Stimulated activated CD8-positive, alpha-beta memory T cell treated with anti-CD3 and anti-CD28 coated beads, Interleukin-15, amount 100 ng/mL, for 48 hours (primary cell): ENCODE results near the gene FIBP.
"Not testable (repeated sequence)": the region's sequence is repeated elsewhere in the genome, so short reads cannot be mapped to it uniquely, and the experiment has no call there.

ENCODE experiments used
- DNase-seq, 2 donors: peaks; one replicate each; pipeline ENCODE4 v3.0.0-alpha.2; 2020; ENCODE audit warnings: low read depth in 2 of 2

FIBP gene

DNA sequence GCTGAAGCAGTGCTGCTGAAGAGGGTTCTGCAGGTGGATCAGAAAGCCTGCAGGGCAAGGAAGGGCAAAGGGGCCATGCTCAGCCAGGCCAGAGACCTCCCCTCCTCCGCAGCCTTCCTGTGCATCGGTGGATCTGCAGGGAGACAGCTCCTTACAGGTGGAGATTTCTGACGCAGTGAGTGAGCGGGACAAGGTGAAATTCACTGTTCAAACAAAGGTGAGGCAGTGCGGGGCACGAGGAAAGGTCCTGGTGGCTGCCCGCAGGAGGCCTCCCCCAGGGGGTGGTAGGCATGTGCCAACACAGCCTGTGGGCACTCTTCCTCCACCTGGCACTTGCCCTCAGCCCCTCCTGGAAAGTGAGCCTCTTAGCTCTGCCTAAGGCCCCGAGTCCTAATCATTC lies 38.9 kb downstream of the FIBP start:
- DNase-seq, result no peak

DNA sequence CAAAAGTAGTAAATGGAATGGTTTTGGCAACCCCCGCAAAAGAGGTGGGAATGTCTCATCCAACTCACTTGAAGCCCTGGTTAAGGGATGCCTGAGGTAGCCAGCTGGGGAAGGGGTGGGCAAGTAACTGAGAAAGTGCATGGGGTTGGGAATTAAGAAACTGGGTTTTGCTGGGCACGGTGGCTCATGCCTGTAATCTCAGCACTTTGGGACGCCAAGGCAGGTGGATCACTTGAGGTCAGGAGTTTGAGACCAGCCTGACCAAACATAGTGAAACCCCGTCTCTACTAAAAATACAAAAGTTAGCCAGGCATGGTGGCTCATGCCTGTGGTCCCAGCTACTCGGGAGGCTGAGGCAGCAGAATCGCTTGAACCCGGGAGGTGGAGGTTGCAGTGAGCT lies 39.6 kb downstream of the FIBP start:
- DNase-seq, result not testable (repeated sequence)

DNA sequence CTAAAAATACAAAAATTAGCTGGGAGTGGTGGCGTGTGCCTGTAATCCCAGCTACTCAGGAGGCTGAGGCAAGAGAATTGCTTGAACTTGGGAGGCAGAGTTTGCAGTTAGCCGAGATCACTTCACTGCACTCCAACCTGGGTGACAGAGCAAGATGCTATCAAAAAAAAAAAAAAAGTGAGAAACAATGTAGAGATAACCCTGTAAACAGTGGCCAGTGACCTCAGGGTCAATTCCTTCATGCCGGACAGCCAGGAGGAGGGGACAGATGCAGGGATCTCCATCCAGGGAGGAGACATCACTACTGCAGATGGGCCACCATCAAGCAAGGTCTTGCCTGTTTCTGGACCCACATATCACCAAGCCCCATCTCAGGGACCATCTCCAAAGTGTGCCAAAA lies 40.5 kb downstream of the FIBP start:
- DNase-seq, result no peak

DNA sequence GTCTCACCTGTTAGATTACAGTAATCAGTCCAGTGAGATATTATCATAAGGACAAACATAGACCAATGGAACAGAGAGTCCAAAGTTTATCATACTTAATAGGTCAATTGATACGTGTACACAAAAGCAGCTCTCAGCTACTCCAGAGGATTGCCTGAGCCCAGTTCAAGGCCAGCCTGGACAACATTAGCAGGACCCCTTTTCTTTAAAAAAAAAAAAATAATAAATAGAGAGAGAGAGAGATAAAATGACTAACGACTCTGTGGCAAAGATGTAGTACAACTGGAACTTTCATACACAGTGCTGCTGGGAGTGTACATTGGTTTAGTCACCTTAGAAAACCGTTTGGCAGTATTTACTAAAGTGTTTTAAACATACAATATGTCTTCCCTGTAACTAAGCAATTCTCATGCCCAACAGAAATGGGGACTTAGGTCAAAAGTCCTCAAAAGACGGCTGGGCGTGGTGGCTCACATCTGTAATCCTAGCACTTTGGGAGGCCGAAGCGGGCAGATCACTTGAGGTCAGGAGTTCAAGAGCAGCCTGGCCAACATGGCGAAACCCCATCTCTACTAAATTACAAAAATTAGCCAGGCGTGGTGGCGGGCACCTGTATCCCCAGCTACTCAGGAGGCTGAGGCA lies 43.9 kb downstream of the FIBP start:
- DNase-seq, result no peak

DNA sequence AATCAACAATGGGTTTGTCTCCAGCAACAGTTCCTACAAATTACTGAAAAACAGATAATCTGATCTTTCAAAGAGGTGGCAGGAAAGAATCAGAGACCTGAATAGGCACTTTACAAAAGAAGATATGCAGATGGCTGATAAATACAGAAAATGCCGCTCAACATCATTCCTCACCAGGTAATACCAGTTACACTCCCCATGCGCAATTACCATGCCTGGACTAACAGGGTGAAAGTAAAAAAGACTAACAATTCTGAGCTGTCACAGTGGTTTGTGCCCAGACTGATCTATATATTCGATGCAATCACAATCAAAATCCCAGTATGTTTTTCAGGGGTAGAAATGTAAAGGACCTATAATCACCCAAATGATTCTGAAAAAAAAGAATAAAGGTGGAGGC lies 44.5 kb downstream of the FIBP start:
- DNase-seq, result no peak

DNA sequence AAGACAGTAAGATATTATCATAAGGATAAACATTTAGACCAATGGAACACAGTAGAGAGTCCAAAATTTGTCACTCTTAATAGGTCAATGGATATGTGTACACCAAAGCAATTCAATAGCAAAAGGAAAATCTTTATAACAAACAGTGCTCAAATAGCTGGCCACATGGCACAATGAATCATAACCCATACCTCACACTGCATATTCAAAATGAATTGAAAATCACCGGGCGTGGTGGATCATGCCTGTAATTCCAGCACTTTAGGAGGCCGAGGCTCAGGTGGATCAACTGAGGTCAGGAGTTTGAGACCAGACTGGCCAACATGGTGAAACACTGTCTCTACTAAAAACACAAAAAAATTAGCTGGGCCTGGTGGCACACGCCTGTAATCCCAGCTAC lies 46.1 kb downstream of the FIBP start:
- DNase-seq, result no peak

DNA sequence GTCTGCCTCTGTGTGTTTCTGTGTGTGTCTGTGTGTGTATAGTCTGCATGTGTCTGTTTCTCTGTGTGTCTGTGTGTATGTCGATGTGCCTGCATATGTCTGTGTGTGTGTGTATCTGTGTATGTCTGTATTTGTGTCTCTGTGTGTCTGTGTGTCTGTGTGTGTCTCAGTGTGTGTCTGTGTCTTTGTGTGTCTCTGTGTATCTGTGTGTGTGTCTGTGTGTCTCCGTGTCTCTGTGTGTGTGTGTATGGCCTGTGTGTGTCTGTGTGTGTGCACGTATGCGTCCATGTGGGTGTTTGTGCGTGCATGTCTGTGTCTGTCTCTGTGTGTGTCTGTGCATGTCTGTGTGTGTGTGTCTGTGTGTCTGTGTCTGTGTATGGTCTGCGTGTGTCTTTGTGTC lies 54.1 kb downstream of the FIBP start:
- DNase-seq, result no peak
